Stimulated activated CD8-positive, alpha-beta memory T cell treated with anti-CD3 and anti-CD28 coated beads, Interleukin-15, amount 100 ng/mL, for 48 hours (primary cell): ENCODE measurements around the gene SMIM21.

Experiments used
- DNase-seq, 2 donors: peaks; one replicate each; pipeline ENCODE4 v3.0.0-alpha.2; 2020; ENCODE audit warnings: low read depth in 2 of 2

The SMIM21 gene

DNA sequence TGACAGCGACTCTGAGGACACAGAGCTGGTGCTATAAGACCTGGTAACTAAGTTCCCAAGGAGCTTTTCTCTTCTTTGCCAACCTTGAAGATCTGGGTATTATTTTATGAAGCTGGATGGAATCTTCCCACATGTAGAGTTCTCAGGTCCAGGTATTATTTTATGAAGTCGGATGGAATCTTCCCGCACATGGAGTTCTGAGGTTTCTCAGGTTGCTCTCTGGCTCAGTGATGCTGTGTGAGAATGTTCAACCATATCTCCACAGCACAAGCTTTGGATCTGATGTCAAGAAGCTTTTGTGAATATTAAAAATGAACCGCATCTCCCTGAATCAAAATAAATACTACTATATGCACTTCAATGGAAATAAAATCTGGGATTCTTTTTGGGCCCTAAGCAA, at the start of gene SMIM21:
Gene SMIM21 (minus strand): TSS at position 101 of the 400 bp plus-strand sequence. CDS start 140 bp downstream, outside the sequence.
- DNase-seq, result no peak

DNA sequence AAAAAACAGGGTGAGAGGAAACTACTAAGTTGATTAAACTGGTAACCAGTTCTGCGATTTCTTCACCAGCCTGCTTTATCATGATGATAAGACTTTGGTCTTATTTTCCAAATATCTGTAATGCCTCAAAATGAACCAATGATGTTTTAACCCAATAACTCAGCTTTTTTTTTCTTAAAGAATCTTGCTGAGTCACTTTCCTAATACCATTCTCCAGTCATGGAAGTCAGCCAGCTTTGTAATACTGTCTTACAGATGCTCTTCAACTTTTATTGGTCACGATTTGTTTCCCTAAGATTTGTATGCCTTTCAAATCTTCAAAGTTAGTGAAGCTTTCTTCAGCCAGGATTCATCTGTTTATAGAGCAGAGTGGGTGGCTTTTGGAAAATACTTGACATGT, 47.7 kb upstream of the SMIM21 start:
- DNase-seq, result no peak

DNA sequence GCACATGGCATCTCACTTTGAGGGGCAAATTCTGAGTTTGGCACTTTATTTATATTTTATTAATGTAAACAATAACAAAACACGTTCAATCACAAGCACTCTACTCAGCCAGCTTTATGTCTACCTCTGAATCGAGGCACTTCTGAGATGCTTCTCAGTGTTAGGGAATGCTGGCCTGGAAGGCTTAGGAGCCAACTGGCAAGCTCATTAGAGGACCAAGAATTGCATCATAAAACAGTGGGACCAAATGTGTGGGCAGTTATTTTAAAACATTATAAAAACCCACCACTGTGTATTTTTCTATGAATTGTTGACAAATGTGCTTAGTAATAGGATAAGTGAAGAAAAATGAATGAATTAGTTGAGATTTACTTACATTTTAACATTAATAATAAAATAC, 46.8 kb upstream of the SMIM21 start:
- no peak for DNase-seq

DNA sequence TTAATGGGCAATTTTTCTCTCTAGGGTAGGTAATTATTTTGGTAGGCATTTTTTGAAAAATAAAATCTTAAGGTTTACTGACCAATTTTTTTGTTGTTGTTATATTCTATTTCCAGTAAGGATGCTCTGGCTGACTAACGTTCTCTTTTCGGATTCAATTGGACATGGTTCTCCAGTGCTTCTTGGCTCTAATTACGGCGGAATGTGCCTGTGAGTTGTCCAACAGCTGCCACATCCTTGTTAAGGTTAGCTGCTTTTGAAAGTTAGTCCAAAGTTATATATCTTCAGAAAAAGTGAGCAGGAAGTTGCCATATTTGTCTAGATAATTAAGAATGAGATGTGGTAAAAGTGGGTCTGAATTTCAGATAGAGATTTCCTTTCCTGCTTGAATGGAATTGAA, 45.8 kb upstream of the SMIM21 start:
- DNase-seq, result no peak

DNA sequence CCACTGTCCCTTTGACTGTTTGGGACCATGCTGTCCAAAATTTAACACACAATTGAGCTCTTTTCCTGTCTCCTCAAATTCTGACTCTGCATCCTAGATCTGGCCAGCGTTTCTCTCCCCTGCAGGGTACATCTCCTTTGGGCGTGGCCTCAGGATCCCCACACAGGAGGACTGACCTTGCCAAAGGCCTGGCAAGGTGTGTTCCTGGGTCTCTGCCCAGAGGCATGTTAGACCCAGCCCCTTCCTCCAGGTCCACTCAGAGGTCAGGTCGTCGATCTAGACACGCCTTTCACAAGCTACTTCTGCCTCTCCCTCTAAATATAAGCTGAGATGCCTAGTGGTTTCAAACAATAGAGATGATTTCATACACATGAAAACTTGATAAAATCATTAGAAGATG, 45.4 kb upstream of the SMIM21 start:
- DNase-seq, result no peak

DNA sequence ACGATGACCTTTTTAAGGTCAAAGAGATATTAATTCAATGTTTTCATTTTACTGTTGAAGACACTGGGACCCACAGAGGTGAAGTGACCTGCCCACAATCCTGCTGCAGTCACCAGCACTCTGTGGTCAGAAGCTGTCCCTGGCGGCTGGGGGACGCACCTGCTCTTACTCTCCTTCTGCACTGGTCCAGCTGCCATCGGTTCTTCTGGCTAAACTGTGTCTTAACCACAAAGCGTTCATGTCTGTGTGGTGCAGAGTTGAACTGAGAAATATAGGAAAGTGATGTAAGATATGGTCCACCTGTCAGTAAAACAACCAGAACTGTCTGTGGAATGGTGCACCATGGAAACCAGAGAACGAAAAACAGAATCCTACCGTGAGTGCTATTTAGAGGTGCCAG, 44.9 kb upstream of the SMIM21 start:
- DNase-seq, result no peak

DNA sequence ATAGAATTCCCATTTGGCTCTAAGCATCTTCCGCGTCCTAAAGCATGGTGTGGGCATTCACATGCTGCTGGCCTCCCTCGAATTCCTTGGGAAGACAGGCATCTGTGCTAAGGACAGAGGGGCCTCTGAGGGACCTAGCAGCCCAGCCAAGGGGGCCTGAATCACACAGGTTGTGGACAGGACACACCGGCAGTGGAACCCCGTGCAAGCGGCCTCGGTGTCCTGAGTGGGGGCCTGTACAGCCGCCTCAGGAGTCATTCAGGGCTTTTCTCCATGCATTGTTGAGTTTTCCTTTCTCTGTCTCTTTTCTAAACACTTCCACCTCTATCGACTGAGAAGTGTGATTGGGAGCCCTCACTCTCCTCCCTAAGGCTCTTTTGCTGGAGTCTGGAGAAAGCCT, 44.3 kb upstream of the SMIM21 start:
- DNase-seq, result no peak

DNA sequence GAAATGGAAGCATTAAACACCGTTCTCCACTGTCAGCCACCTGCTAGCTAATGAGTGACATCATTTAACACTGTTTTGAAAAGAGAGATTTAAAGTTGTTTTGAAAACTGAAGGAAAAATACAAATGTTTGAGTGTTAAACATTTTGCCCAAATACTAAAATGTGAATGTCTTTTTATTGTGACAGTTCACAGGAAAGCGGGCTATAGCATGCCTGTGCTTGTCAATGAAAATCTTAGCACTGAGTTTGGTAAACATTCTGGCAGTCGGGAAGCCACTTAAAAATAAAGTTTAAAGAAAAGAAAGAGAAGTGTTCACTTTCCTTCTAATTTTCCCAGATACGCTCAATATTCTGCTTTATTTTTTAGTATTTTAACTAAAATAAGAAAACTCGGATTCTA, 40.3 kb upstream of the SMIM21 start:
- no peak for DNase-seq

DNA sequence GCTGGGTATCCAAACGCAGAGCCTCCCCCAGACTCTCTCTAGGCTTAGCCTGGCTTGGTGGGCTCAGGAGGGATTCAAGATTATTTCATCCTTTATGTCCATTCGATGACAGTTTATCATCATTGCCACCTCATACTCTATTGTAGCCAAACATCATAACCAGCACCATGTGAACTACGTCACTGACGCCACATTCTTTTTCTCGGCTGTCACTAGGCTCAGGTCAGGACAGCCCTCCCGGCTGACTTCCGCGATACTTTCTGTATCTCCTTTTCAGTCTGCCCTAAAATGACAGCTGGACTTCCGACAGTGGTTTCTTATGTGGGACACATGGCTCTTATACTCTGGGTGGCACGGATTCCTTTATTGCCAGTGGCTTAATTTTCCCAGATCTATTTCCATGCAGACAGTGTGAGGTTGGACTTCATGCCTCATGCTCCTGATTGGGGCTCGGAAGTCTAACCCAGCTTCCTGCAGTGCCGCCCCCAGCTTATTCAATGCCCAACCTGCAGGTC, 39.8 kb upstream of the SMIM21 start:
- DNase-seq, result no peak

DNA sequence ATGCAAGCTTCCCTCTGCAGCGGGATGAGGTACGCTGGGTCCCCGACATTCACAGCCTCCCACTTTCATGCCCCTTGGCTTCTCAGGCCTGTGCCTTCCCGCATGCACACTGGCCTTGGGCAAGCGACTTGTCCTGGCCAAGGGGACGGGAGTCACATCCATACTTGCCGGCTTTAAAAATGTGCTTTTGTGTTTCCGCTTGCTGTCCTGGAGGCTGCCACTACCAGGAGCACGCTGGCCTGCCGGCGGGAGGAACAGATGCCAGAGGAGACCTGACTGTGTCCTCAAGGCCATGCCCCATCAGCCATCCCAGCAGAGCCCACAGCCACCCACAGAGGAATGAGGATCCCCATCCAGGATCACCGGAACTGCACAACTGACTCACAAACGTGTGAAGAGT, 36.9 kb upstream of the SMIM21 start:
- no peak for DNase-seq

DNA sequence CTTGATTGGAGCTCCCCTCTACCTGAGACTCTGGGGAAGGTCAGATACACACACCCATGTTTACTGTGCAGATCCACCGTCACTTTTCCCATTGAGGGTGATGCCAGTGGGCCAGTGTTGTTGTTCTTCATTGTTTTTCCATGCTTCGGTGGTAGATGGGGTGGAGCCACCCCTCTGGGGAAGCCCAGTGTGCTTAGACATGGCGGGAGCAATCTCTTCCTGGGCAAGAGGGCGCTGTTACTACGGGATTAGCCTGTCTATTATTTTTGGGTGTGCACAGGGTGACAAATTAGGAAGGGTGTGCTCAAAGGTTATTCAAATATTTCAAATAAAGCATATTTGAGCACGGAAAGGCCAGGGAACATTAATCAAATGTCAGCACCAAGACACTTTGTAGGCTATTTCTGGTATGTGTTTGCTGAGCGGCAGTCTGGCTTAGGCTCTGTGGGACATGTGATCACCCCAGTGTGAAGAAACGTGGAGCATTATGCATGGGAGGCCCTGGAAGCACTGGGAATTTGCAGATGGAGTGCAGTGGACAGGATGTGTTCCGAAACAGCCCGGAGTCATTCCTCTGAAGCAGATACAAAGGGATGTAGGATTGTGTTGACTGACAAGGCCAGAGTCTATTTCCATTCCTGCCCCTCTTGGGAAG, 34.8 kb upstream of the SMIM21 start:
- no peak for DNase-seq

DNA sequence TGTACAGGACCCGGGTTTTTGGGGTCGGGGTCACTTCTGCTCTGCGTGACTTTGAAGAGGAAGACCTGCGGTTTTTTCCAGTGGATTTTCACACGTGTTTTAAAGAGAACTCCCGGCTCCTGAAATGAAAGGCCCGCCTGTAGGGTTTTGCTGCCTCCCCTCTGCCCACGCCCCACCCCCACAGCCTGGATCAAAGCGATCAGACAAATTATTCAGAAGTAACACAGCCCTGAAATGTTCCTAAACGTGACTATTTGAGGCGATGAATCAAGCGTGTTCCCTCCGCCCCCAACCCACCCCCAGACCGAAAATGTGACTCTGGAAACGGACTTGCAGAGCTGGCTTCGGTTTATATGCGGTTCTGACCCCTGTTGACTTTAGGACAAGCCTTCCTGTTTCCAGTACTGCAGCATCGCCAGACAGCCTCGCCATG, 28.7 kb upstream of the SMIM21 start:
- DNase-seq, result no peak

DNA sequence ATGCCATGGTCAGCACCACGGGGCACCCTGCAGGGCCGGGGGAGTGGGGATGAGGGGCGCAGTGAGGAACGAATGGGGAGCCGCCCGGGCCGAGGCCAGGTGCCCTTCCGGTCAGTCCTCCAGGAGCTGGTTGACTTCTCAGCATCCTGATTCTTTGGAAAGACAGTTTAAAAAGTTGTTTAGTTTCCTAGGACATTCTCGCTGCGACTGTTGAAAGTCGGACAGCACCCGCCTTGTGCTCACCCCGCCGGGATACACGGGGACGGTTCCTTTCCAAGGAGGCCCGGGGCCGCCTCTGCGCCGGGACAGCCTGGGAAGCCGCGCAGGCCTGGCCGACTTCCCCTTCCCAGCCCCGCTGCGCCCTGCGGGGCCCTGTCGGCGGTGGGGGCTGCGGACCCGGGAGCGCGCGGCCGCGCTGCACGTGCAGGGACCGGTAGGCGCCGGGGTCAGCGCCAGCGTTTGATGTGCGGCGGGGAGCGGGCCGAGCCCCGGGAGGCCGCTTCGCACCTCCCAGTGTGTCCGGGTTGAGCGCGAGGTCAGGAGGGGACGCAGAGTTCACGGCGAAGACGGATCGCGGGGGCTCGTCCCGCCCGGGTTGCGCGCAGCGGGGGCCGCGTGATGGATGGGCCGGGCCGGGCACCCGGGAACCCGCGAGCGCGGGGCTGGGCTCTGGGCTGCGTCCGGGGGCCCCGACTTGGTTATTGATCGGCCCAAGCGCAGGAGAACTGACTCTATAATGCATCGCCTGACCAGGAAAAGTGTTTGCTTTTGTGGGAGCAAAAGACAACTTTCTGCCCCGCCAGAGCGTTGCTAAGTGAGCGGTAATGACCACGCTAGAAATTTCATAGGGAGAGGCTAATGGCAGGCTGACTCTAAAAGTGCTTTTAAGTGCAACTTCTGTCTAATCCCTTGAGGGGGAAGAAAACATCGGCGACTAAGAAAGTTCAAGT, 28.0 kb upstream of the SMIM21 start:
- no peak for DNase-seq

DNA sequence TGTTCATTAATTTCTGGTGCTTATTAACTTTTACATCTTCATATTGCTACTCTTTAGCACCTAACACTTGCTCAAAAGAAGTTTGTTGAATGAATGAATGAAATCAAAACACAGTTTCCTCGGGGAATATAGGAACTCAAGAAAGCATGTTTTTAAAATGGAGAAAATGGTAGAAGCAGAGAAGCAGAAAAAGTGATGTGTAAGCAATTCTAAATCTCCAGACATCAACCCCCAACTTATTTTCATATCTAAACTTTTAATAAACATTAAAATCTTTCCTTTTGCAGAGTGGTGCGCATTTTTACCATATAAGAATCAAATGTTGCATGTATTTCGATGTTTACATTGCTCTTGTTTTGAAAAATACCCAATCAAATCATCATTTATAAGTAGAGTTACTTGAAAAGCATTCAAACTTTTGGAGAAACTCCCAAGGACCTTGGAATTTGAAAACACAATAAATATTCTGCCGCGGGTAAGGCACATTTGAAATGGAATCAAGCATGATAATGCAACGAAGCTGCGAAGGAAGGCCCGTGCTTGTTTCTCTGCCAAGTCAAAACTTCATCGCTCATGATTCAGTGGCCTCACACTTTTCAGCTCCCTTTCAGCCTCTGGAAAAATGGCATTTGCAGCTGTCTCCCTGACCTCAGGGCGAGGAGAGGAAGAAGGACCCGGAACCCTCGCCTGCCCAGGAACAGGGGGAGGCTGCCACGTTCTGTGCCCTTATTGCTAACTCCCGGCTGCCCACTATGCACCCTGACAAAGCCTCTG, 26.7 kb upstream of the SMIM21 start:
- no peak for DNase-seq

DNA sequence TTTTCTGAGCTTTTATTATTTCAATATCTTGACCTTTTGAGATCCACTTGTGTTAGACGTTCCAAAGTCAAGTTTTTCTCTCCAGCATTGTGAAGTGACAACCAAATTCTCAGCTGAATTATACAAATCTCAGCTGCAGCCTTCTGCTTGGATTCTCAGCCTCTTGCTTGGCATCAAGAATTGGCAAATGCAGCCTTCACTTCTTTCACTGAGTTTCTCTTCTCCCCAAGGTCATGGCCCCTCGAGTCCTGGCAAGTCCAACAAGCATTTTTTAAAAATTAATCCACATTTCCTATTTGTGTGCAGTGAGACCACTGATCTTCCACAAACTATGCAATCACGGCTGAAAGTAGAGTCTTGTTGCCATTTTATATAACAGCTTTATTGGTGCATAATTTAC, 23.4 kb upstream of the SMIM21 start:
- DNase-seq, result no peak

DNA sequence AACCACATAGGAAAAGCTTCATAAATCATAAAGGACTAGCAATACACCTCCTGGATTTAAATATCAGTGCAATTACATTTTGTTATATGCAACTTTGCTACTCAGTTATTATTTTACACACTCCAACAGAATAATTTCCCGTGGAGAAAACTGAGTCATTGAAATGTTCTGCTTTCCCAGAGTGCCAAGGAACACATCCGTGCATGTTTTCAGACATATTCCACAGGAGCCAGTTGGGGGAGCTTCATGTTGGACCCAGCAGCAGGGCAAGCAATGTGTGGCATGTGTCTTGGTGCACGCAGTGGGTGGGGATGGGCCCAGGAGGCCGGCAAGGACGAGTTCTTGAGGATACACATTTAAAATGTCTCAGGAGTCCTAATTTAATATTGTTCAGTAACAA, 14.4 kb upstream of the SMIM21 start:
- no peak for DNase-seq

DNA sequence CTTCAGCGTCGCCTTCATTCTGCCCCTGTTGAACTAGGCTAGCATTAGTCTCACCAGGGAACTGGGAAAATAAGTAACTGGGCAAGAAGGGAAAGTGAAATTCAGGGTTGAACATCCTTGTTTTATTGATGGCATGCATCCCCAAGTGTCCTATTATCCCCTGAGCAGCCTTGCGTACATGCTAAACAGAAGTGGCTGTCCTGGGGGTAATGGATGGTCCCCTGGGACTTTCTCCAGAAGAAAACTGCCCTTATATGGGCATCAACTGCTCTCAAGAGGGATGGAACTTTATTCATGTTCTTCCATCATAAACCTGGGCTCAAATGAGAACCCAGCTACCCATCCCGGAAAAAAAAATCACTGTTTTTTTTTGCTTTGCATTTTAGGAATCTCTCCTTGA, 11.8 kb upstream of the SMIM21 start:
- no peak for DNase-seq

DNA sequence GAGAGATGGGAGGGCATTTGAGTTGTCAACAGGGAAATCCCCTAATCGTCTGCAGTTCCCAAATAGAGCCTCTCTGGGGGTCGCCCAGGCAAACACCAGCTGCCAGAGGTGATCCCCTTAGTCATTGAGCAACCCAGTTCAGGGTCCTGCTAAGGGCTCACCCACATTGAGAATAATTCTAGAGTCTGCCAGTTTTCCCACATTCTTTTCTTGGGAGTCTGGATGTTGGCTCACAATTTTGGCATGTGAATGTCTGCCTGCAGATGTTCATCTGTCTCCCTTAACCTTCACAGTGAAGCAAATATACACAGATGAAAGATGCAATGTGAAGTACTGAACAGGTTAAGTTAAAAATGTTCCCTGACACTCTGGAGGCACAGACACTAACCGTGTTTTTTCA, 11.4 kb upstream of the SMIM21 start:
- no peak for DNase-seq

DNA sequence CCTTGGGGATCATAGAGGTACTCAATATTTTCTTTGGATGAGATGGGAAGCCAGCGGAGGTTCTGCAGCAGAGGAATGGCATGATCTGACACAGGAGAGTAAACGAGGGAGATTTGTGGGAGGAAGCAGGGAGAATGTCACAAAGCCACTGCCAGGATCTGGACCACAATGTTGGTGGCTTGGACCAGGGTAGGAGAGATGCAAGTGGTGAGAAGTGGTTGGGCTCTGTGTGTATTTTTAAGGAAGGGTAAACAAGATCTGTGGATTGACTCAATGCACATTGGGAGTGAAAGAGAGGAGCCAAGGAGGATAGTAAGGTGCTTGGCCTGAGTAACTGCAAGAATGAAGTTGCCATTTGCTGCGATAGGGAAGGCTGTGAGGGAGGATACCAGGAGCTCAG, 10.5 kb upstream of the SMIM21 start:
- no peak for DNase-seq

DNA sequence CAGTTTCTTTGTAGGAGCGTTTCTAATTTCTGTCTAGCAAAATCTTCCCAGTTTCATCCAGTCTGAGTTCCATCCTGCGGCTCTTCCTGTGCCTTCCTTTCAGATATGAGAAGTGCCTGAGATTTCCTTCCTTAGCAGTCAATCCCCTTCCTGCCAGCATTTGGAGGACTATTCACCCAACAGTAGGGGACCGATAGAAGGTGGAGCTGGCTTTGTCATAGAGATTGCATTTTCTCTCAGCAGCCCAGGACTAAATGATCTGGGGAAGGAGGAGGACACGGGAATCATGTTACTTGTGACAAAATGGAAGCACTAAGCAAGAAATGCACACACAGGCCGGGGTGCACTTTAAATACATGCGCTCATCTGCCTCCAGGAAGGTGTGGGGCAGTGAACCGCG, 5.6 kb upstream of the SMIM21 start:
- no peak for DNase-seq

DNA sequence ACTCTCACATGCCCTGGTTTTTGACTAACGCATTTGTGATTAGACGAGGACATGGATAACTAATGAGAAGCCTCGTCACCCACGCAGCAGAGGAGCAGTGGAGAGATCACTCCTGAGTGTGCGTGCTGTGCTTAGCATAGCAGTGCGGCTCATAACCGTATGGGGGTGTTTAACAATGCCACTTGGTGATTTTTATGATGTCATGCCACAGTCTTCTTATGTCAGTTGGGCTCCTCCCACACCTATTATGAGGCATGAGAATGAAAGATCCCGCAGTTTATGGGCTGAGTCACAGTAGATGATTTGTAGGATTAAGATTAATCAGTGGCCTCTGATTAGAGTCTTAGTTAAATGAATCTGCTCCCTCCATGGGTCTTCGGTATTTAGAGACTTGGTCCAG, 2.5 kb upstream of the SMIM21 start:
- no peak for DNase-seq

DNA sequence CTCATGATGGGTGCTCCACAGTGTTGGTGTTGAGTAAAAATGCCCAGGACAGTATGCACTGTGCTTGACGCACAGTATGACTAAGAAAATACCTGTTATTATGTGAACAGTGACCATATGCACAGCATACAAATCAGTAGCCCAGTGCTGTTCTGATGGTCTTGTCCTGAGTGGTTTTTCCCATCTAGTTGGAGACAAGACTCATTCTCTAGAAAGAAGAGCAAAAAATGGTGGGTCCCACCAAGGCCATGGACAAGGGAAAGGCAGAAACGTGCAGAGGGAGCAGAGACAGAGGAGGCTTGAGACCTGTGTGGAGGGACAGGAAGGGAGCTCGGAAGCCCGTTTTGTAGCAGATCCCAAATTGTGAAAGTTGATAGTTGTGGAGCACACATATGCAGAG, 987 bp upstream of the SMIM21 start:
- DNase-seq, result no peak
